OCI-LY3 (cell line): ENCODE measurements around the gene LEAP2.

ENCODE experiments used
- H2AFZ ChIP-seq: fragments of 200-600, 300-600 bp; shearing (Covaris generic); 2 replicates; pipeline ENCODE4 v1.6.0; 2014; ENCODE audit warnings: antibody characterized with exemption, low read depth, low read length
- H3K27ac ChIP-seq: fragments of 200-600, 300-600 bp; sonication (generic); 2 replicates; pipeline ENCODE4 v1.5.1; 2014; ENCODE audit warnings: mild to moderate bottlenecking, low read length, moderate library complexity, mixed read lengths
- H3K27me3 ChIP-seq: fragments of 200-600, 300-600 bp; sonication (generic); 2 replicates; pipeline ENCODE4 v1.6.1; 2014; ENCODE audit warnings: low read depth, low read length, mixed read lengths
- H3K36me3 ChIP-seq: fragments of 200-600, 300-600 bp; sonication (generic); replicated peaks from 2 replicates; pipeline ENCODE3; 2014; ENCODE audit warnings: low read depth, low read length, mixed read lengths
- H3K4me1 ChIP-seq: fragments of 300-600, 200-600 bp; sonication (generic); 2 replicates; pipeline ENCODE4 v1.6.1; 2014; ENCODE audit warnings: low read length, mixed read lengths
- H3K4me2 ChIP-seq: fragments of 200-600, 300-600 bp; sonication (generic); 2 replicates; pipeline ENCODE4 v1.6.1; 2014; ENCODE audit warnings: low read length, mixed read lengths
- H3K4me3 ChIP-seq: fragments of 300-600, 200-600 bp; sonication (generic); 2 replicates; pipeline ENCODE4 v1.5.1; 2014; ENCODE audit warnings: antibody characterized with exemption, mild to moderate bottlenecking, low read length, moderate library complexity
- H3K79me2 ChIP-seq: fragments of 300-600, 200-600 bp; shearing (Covaris generic); 2 replicates; pipeline ENCODE4 v1.6.1; 2014; ENCODE audit warnings: mild to moderate bottlenecking, low read length, mixed read lengths
- H3K9ac ChIP-seq: fragments of 300-600, 200-600 bp; shearing (Covaris generic); 2 replicates; pipeline ENCODE4 v1.6.0; 2014; ENCODE audit warnings: mild to moderate bottlenecking, low read length, moderate library complexity
- H3K9me3 ChIP-seq: fragments of 200-600, 300-600 bp; shearing (Covaris generic); 2 replicates; pipeline ENCODE4 v1.6.1; 2014; ENCODE audit warnings: low read length, mixed read lengths; ENCODE audit not compliant: insufficient read depth
- H4K20me1 ChIP-seq: fragments of 200-600, 300-600 bp; sonication (generic); 2 replicates; pipeline ENCODE4 v1.6.1; 2016; ENCODE audit warnings: low read length, mixed read lengths; ENCODE audit not compliant: insufficient read depth
- EZH2phosphoT487 ChIP-seq: fragments of 200-600 bp; shearing (Covaris generic); IDR thresholded peaks from 2 replicates; pipeline ENCODE4 v1.6.1; 2018; ENCODE audit warnings: antibody characterized with exemption, mixed run types, low read depth
- TF ChIP-seq, protein P1 (sequence below): fragments of 200-600, 300-600 bp; sonication (generic); IDR thresholded peaks from 2 replicates; pipeline ENCODE4 v1.5.1; 2014; ENCODE audit warnings: antibody characterized with exemption, low read length, low read depth

Gene LEAP2

DNA sequence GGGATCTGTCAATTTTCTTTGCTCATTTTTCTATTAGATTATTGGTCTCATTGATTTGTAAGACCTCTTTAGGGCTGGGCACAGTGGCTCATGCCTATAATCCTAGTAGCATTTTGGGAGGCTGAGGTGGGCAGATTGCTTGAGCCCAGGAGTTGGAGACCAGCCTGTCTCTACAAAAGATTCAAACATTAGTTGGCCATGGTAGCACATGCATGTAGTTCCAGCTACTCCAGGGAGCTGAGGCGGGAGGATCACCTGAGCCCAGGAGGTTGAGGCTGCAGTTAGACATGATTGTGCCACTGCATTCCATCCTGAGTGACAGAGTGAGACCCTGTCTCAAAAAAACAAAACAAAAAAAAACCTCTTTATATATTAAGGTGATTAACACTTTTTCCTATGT is 36.6 kb upstream of the LEAP2 start:
- Histone ChIP-seq H3K27ac (no peak overlapping the region), H3K36me3 (no peaks in the 10 kb centered on the region), H3K4me3 (no peak overlapping the region), H2AFZ (no peak overlapping the region), H3K79me2 (no peaks in the 10 kb centered on the region), H3K27me3 (no peaks in the 10 kb centered on the region), H3K9me3 (no peaks in the 10 kb centered on the region), H3K4me1 (no peaks in the 10 kb centered on the region), H3K9ac (no peak overlapping the region), H4K20me1 (no peaks in the 10 kb centered on the region), H3K4me2 (no peak overlapping the region)
- TF ChIP-seq, protein P1, sequence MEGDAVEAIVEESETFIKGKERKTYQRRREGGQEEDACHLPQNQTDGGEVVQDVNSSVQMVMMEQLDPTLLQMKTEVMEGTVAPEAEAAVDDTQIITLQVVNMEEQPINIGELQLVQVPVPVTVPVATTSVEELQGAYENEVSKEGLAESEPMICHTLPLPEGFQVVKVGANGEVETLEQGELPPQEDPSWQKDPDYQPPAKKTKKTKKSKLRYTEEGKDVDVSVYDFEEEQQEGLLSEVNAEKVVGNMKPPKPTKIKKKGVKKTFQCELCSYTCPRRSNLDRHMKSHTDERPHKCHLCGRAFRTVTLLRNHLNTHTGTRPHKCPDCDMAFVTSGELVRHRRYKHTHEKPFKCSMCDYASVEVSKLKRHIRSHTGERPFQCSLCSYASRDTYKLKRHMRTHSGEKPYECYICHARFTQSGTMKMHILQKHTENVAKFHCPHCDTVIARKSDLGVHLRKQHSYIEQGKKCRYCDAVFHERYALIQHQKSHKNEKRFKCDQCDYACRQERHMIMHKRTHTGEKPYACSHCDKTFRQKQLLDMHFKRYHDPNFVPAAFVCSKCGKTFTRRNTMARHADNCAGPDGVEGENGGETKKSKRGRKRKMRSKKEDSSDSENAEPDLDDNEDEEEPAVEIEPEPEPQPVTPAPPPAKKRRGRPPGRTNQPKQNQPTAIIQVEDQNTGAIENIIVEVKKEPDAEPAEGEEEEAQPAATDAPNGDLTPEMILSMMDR, result no peak
- TF ChIP-seq EZH2phosphoT487, result no peak

DNA sequence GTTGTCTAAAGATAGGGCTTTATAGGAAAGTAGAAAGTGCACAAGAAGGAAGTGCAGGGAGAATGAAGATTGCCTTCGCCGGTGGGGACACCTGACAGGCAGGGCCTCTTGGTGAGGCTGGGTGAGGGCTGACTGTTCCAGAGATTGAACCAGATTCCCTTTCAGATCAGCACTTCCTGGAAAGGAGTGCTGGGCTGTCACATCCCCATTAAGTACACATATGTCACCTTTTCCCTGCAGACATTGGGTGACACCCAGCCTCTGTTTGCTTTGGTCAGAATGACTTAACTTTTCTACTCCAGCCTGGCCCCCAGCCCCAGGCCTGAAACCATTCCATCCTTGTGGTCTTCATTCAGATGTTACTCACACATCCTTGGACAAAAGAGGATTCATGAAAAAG is 35.6 kb upstream of the LEAP2 start:
- no peaks in the 10 kb centered on the region for H3K27me3 ChIP-seq
- H3K9me3 ChIP-seq, result no peaks in the 10 kb centered on the region
- no peak overlapping the region for H3K27ac ChIP-seq
- no peak overlapping the region for H3K4me3 ChIP-seq
- H3K36me3 ChIP-seq, result no peaks in the 10 kb centered on the region
- TF ChIP-seq, protein P1, result no peak
- no peak for TF ChIP-seq EZH2phosphoT487
- H3K4me2 ChIP-seq, result no peak overlapping the region
- no peaks in the 10 kb centered on the region for H3K4me1 ChIP-seq
- no peaks in the 10 kb centered on the region for H4K20me1 ChIP-seq
- H3K79me2 ChIP-seq, result no peaks in the 10 kb centered on the region
- H2AFZ ChIP-seq, result no peak overlapping the region
- no peak overlapping the region for H3K9ac ChIP-seq

DNA sequence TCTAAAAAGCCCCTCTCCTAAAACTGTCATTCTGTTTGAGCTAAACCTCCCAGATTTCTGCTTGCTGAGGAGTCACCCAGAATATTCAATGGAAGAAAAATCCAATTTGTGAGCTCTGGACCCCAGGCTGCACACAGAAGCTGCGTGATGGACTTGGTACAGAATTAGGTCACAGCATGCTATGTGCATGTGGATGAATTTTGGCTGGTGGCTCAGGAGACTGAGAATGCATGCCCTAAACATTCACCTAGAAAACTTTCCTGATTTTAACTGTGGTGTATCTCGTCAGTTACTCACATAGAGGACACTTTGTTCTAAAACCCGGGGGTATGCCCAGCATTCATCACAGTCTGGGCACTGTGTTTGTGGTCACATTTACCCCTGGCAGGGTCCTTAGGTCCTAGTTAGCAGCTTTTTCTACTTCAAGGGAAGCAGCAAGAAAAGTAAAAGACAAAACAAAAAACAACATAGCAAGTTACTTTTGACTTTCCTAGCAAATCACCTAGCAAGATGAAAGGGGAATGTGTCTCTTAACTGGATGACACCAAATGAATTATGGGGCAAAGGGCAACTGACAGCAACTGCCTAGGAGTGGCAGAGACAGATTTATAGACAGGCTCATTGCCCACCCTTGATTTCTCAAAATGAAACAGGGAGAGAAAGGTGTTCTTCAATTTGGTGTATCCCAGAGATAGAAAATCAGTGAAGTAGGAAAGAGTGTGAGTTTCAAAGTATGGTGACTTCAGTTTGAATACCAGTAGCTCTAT is 34.8 kb upstream of the LEAP2 start:
- no peaks in the 10 kb centered on the region for H4K20me1 ChIP-seq
- H3K4me1 ChIP-seq, result no peaks in the 10 kb centered on the region
- no peaks in the 10 kb centered on the region for H3K36me3 ChIP-seq
- H3K4me3 ChIP-seq, result no peak overlapping the region
- no peaks in the 10 kb centered on the region for H3K9me3 ChIP-seq
- no peaks in the 10 kb centered on the region for H3K27me3 ChIP-seq
- TF ChIP-seq, protein P1, result no peak
- TF ChIP-seq EZH2phosphoT487, result no peak
- no peak overlapping the region for H3K9ac ChIP-seq
- H2AFZ ChIP-seq, result no peak overlapping the region
- H3K27ac ChIP-seq, result no peak overlapping the region
- no peak overlapping the region for H3K4me2 ChIP-seq
- H3K79me2 ChIP-seq, result no peaks in the 10 kb centered on the region

DNA sequence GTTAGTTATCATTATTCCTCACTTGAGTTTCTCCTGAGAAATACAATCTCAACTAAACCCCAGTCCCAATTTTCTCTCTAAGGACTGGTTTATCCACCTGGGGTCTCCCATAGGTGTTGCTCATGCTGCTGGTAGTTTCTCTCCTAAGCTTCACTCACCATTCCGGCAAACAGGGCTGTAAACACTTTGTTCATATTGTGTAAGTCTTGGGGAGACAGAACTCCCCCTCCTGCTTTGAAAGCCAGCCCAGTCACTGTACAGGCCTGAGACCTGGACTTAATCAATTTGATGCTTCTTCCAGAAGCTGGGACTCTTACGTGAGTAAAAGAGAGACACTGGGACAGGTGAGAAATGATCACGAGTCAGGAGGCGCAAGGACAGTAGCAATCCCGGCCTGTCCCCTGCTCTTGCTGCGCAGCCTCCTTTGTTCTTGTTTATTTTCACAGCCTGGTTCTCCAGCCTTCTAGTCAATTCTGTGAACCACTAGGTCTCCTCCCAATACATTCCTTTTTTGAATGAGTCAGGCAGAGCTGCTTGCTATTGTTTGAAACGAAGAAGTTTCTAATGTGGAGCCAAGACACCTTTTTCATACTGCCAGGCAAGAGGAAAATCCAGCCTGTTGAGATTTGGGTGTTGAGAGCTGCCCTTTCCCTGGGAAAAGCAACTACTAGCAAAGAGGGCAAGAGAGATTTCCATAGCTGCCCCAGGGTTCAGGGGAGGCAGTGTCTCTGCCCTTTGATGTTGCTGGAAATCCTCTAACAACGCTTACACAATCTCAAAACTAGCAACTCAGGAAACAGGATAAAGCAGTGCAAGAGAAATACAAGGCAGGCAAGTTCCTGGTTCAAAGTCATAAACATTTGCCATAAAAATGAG is 33.8 kb upstream of the LEAP2 start:
- Histone ChIP-seq H3K9ac (no peak overlapping the region), H3K4me2 (no peak overlapping the region), H3K4me1 (no peaks in the 10 kb centered on the region), H3K79me2 (no peaks in the 10 kb centered on the region), H2AFZ (no peak overlapping the region), H3K27me3 (no peaks in the 10 kb centered on the region), H3K36me3 (no peaks in the 10 kb centered on the region), H4K20me1 (no peaks in the 10 kb centered on the region), H3K27ac (no peak overlapping the region), H3K9me3 (no peaks in the 10 kb centered on the region), H3K4me3 (no peak overlapping the region)
- TF ChIP-seq, protein P1, result no peak
- TF ChIP-seq EZH2phosphoT487, result no peak
